Endothelial cell of umbilical vein (primary cell): Measurements from ENCODE around the gene LCN2. TPM values are rescaled to one million over a fixed set of nuclear protein-coding genes. Genes with fewer than 3 reads are reported as not detected.

ENCODE experiments used
- BruUV-seq: library from RNA; stranded (reverse); fragments of 400-500 nt; replicated peaks from 2 replicates; lab custom pipeline; 2021; lab: Mats Ljungman, UMichigan
- CTCF ChIA-PET: fragments of 300-600, 350-600 bp; sonication (Branson Sonifier 250); formaldehyde crosslinking; loops from one replicate; lab custom pipeline; 2021; ENCODE audit warnings: antibody characterized with exemption, inconsistent platforms; lab: Charles Lee
- POLR2A ChIA-PET: fragments of 300-600, 350-600 bp; sonication (Branson Sonifier 250); formaldehyde crosslinking; loops from one replicate; lab custom pipeline; 2021; ENCODE audit warnings: antibody characterized with exemption, inconsistent platforms; lab: Charles Lee
- DNase-seq: peaks from one replicate; pipeline ENCODE4 v3.0.0-alpha.2; 2011; ENCODE audit warnings: low read depth, low spot score
- FAIRE-seq: peaks from 2 replicates; lab custom pipeline; 2011; peaks lifted over from hg19 to GRCh38; lab: Jason Lieb, UNC
- H2AFZ ChIP-seq: 2 replicates; pipeline ENCODE4 v1.6.0; 2012; ENCODE audit warnings: low read depth, low read length, control low read depth, inconsistent platforms
- H3K27ac ChIP-seq: 2 replicates; pipeline ENCODE4 v1.5.1; 2011; ENCODE audit warnings: low read depth, mild to moderate bottlenecking, control low read depth, low read length, moderate library complexity; ENCODE audit not compliant: insufficient read depth
- H3K27me3 ChIP-seq, 2 experiments: 2 replicates each; pipeline versions ENCODE4 v1.6.0 to v1.6.1; 2011; ENCODE audit warnings: low read length in 2 of 2, mixed read lengths in 1 of 2; ENCODE audit not compliant: control insufficient read depth in 2 of 2, insufficient read depth in 2 of 2
- H3K36me3 ChIP-seq, 2 experiments: 2 replicates in 1 of 2; 3 replicates in 1 of 2; pipeline ENCODE4 v1.5.1; 2011; ENCODE audit warnings: low read length in 2 of 2, mild to moderate bottlenecking in 1 of 2, moderate library complexity in 1 of 2; ENCODE audit not compliant: control insufficient read depth in 2 of 2, insufficient read depth in 2 of 2; ENCODE audit errors: extremely low read depth in 1 of 2
- H3K4me1 ChIP-seq: 3 replicates; pipeline ENCODE4 v1.5.1; 2011; ENCODE audit warnings: mild to moderate bottlenecking, low read length; ENCODE audit not compliant: control insufficient read depth, insufficient read depth; ENCODE audit errors: extremely low read depth
- H3K4me2 ChIP-seq: 2 replicates; pipeline ENCODE4 v1.6.1; 2011; ENCODE audit warnings: low read length, control low read depth, mixed read lengths; ENCODE audit not compliant: insufficient read depth
- H3K4me3 ChIP-seq, 3 experiments: fragments of 200-600 bp in 1 of 3; sonication (generic), shearing (Covaris generic) in 1 of 3; replicated peaks in 1 of 3; 2 replicates each; pipeline ENCODE4 v1.5.1; 2011 to 2016; ENCODE audit warnings: control low read depth in 3 of 3, low read length in 3 of 3, mild to moderate bottlenecking in 2 of 3, inconsistent platforms in 1 of 3, low read depth in 1 of 3, moderate library complexity in 1 of 3; ENCODE audit not compliant: insufficient read depth in 1 of 3
- H3K79me2 ChIP-seq: 2 replicates; pipeline ENCODE4 v1.6.0; 2012; ENCODE audit warnings: low read length, inconsistent platforms; ENCODE audit not compliant: control insufficient read depth, insufficient read depth
- H3K9ac ChIP-seq: replicated peaks from 2 replicates; pipeline ENCODE3; 2011; ENCODE audit warnings: low read length, control low read depth; ENCODE audit not compliant: insufficient read depth; ENCODE audit errors: extremely low read depth
- H3K9me1 ChIP-seq: replicated peaks from 3 replicates; pipeline ENCODE4 v1.6.0; 2011; ENCODE audit warnings: mild to moderate bottlenecking, low read length; ENCODE audit not compliant: control insufficient read depth, insufficient read depth; ENCODE audit errors: extremely low read depth
- H3K9me3 ChIP-seq: replicated peaks from 2 replicates; pipeline ENCODE4 v1.5.1; 2012; ENCODE audit warnings: low read length, inconsistent platforms; ENCODE audit not compliant: control insufficient read depth, insufficient read depth
- H4K20me1 ChIP-seq: replicated peaks from 2 replicates; pipeline ENCODE3; 2011; ENCODE audit warnings: mild to moderate bottlenecking, low read length; ENCODE audit not compliant: control insufficient read depth, insufficient read depth; ENCODE audit errors: extremely low read depth
- EZH2 ChIP-seq: IDR thresholded peaks from 2 replicates; pipeline ENCODE4 v1.6.1; 2012; ENCODE audit warnings: borderline replicate concordance, low read depth, mild to moderate bottlenecking, moderate library complexity, low read length, inconsistent platforms; ENCODE audit not compliant: severe bottlenecking
- FOS ChIP-seq: IDR thresholded peaks from 2 replicates; pipeline ENCODE4 v1.6.1; 2011; ENCODE audit warnings: mild to moderate bottlenecking, low read length, moderate library complexity, borderline replicate concordance; ENCODE audit not compliant: insufficient read depth
- GATA2 ChIP-seq: IDR thresholded peaks from 2 replicates; pipeline ENCODE4 v1.7.0; 2011; ENCODE audit warnings: low read depth, mild to moderate bottlenecking, moderate library complexity, mixed read lengths, low read length; ENCODE audit not compliant: insufficient read length, insufficient read depth
- JUN ChIP-seq: IDR thresholded peaks from 2 replicates; pipeline ENCODE4 v1.6.1; 2011; ENCODE audit warnings: borderline replicate concordance, low read depth; ENCODE audit not compliant: insufficient read length, insufficient read depth
- MYC ChIP-seq: IDR thresholded peaks from one replicate; pipeline ENCODE4 v1.6.1; 2011; ENCODE audit warnings: mild to moderate bottlenecking, low read depth, low read length
- POLR2A ChIP-seq: IDR thresholded peaks from 2 replicates; pipeline ENCODE4 v1.6.1; 2012; ENCODE audit warnings: low read depth, mild to moderate bottlenecking, control low read depth, low read length
- POLR2AphosphoS5 ChIP-seq: IDR thresholded peaks from 2 replicates; pipeline ENCODE4 v1.6.1; 2012; ENCODE audit warnings: low read depth, mild to moderate bottlenecking, control low read depth, low read length, moderate library complexity; ENCODE audit not compliant: insufficient read depth
- dilution Hi-C: fragments of 300-500 bp; cut with MboI; formaldehyde crosslinking; loops from one replicate; pipeline ENCODE4 v1.15.0; 2019; ENCODE audit warnings: low sequenced_read_pairs; ENCODE audit not compliant: extremely low pct_ligation_motif_present
- intact Hi-C: fragments of 100-400 bp; cut with micrococcal nuclease; formaldehyde crosslinking; loops from one replicate; pipeline ENCODE4 v1.10.0; 2022
- polyA plus RNA-seq, 4 experiments: library from polyadenylated mRNA; depleted of rRNA in 3 of 4; stranded (reverse) in 3 of 4; unstranded in 1 of 4; fragments of >200 nt; gene quantifications; 2 replicates each; pipeline versions ENCODE4 v1.2.1 to v1.2.3, GENCODE V29; 2011 to 2012; ENCODE audit warnings: missing spikeins in 1 of 4
- total RNA-seq: library from RNA; stranded (reverse); gene quantifications from 2 replicates; pipeline ENCODE4 v1.2.3, GENCODE V29; 2021
- TF ChIP-seq, protein P1 (sequence below): IDR thresholded peaks from 2 replicates; pipeline ENCODE4 v1.6.1; 2011; ENCODE audit not compliant: insufficient read depth, insufficient read length
- TF ChIP-seq, protein P2 (sequence below), 2 donors: IDR thresholded peaks; 1 replicate in 1 of 2; 2 replicates in 1 of 2; pipeline ENCODE4 v1.5.1; 2011; ENCODE audit warnings: low read length in 2 of 2, mild to moderate bottlenecking in 2 of 2, moderate library complexity in 2 of 2, control low read depth in 1 of 2, inconsistent platforms in 1 of 2, low read depth in 1 of 2; ENCODE audit not compliant: insufficient read depth in 1 of 2; ENCODE audit errors: extremely low read depth in 1 of 2

The LCN2 gene
- total and polyA plus RNA-seq, 2 donors (not counting 3 experiments of a cell fraction or from before 2014, with no cell fraction given), result not detected

DNA sequence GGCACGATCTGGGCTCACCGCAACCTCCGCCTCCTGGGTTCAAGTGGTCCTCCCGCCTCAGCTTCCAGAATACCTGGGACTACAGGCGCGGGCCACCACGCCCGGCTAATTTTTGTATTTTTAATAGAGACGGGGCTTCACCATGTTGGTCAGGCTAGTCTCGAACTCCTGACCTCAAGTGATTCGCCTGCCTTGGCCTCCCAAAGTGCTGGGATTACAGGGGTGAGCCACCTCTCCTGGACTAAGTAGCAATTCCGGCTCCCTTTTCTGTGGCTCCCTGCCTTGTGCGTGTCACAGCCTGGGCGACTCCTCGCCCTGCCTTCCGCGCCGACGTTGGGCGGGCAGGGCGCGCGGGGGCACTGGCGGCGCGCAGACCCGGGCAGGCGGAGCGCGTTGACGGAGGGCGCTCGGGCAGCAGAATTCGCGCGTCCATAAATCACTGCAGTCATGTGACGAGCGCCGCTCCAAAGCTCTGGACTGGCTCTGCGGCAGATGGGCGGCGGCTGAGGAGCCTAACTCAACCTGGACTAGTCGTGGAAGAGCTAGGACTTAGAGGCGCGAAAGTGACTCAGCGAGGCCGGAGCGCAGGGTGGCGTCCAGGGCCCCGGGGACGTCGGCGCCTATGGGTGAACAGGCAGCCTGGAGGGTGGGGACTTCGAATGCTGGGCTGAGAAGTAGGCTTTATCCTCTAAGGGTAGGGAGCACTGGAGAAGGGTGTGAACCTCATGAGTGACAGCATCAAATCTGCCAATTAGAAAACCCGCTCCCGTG lies 43.5 kb downstream of the LCN2 start:
- intact Hi-C loops, result loop anchor here (1.0 kb wide), 1 partner anchor 11 kb away; the partner anchor contains the start of gene DNM1
- H2AFZ ChIP-seq, result peak overlapping the region; percentile 46
- FAIRE-seq (peak; percentile 96), DNase-seq (peak; percentile 95)
- H3K9me3 ChIP-seq, result no peaks in the 10 kb centered on the region
- TF ChIP-seq POLR2AphosphoS5 (peak; percentile 36), FOS (no peak), GATA2 (no peak), EZH2 (no peak), JUN (no peak), MYC (no peak), POLR2A (no peak)
- TF ChIP-seq, protein P1, sequence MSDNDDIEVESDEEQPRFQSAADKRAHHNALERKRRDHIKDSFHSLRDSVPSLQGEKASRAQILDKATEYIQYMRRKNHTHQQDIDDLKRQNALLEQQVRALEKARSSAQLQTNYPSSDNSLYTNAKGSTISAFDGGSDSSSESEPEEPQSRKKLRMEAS, result peak; percentile 70
- TF ChIP-seq, protein P2, sequence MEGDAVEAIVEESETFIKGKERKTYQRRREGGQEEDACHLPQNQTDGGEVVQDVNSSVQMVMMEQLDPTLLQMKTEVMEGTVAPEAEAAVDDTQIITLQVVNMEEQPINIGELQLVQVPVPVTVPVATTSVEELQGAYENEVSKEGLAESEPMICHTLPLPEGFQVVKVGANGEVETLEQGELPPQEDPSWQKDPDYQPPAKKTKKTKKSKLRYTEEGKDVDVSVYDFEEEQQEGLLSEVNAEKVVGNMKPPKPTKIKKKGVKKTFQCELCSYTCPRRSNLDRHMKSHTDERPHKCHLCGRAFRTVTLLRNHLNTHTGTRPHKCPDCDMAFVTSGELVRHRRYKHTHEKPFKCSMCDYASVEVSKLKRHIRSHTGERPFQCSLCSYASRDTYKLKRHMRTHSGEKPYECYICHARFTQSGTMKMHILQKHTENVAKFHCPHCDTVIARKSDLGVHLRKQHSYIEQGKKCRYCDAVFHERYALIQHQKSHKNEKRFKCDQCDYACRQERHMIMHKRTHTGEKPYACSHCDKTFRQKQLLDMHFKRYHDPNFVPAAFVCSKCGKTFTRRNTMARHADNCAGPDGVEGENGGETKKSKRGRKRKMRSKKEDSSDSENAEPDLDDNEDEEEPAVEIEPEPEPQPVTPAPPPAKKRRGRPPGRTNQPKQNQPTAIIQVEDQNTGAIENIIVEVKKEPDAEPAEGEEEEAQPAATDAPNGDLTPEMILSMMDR (IDR thresholded peaks at IDR 0.05; ENCODE audit: extremely low read depth in 1 of 2, insufficient read depth in 1 of 2, low read depth in 1 of 2, low read length in 2 of 2), result peak; percentile 42 to 52
- peak overlapping the region; percentile 6 for H3K4me2 ChIP-seq
- H3K27ac ChIP-seq, result peak overlapping the region; percentile 11
- peak overlapping the region in 1 of 3 experiments; percentile 70 for H3K4me3 ChIP-seq
- dilution Hi-C loops, result no loop called here
- peaks cover 2 to 6% of the 10 kb centered on the region in 2 experiments for H3K36me3 ChIP-seq
- H3K27me3 ChIP-seq, result no peaks in the 10 kb centered on the region
- no peak overlapping the region for H3K9ac ChIP-seq
- H3K9me1 ChIP-seq, result no peaks in the 10 kb centered on the region
- ChIA-PET CTCF (interaction anchor here (0.6 to 2.2 kb wide), 16 partner anchors 9 to 148 kb away, joined by 3 to 14 read pairs (median 4); partner anchors contain the start of gene DNM1), POLR2A (no interaction called here)
- peaks cover 11% of the 10 kb centered on the region for H3K4me1 ChIP-seq
- no peaks in the 10 kb centered on the region for H4K20me1 ChIP-seq
- H3K79me2 ChIP-seq, result peaks cover 15% of the 10 kb centered on the region
- no TSS peak for BruUV-seq
